ENCODE data around the gene GLDC.
"Not testable (repeated sequence)": the region's sequence is repeated elsewhere in the genome, so short reads cannot be mapped to it uniquely, and the experiment has no call there.

Gene GLDC

GRCh38 chr9:6566409-6567139 lies 79.0 kb downstream of the GLDC start:
- no peak for DNase-seq (ENCODE audit: low read depth in 2 of 2)

- no peak for DNase-seq (ENCODE audit: low read depth in 2 of 2)
Observed at GRCh38 chr9:6565312-6565711, 80.2 kb downstream of the GLDC start.

- DNase-seq (ENCODE audit: low read depth in 2 of 2): no peak
Observed at GRCh38 chr9:6564868-6565267, 80.7 kb downstream of the GLDC start.

GRCh38 chr9:6564360-6564759 lies 81.2 kb downstream of the GLDC start:
- DNase-seq (ENCODE audit: low read depth in 2 of 2): no peak

GRCh38 chr9:6562871-6563430 lies 82.6 kb downstream of the GLDC start:
- DNase-seq (ENCODE audit: low read depth in 2 of 2): no peak

GRCh38 chr9:6562201-6562600 lies 83.3 kb downstream of the GLDC start:
- DNase-seq (ENCODE audit: low read depth in 2 of 2): no peak

GRCh38 chr9:6557883-6558616 lies 87.5 kb downstream of the GLDC start:
- no peak for DNase-seq (ENCODE audit: low read depth in 2 of 2)

- DNase-seq (ENCODE audit: low read depth in 2 of 2): no peak
Observed at GRCh38 chr9:6553866-6554265, 91.7 kb downstream of the GLDC start.

GRCh38 chr9:6552498-6553121 lies 92.9 kb downstream of the GLDC start:
- DNase-seq (ENCODE audit: low read depth in 2 of 2): no peak

- no peak for DNase-seq (ENCODE audit: low read depth in 2 of 2)
Observed at GRCh38 chr9:6552033-6552432, 93.5 kb downstream of the GLDC start.

GRCh38 chr9:6551136-6551535 lies 94.4 kb downstream of the GLDC start:
- DNase-seq (ENCODE audit: low read depth in 2 of 2): no peak

GRCh38 chr9:6549106-6549800 lies 96.3 kb downstream of the GLDC start:
- DNase-seq (ENCODE audit: low read depth in 2 of 2): no peak

GRCh38 chr9:6545017-6545691 lies 100.4 kb downstream of the GLDC start:
- no peak for DNase-seq (ENCODE audit: low read depth in 2 of 2)

- DNase-seq (ENCODE audit: low read depth in 2 of 2): no peak
Observed at GRCh38 chr9:6543204-6543603, 102.3 kb downstream of the GLDC start.

GRCh38 chr9:6542617-6543016 lies 102.9 kb downstream of the GLDC start:
- DNase-seq (ENCODE audit: low read depth in 2 of 2): not testable (repeated sequence)

GRCh38 chr9:6538666-6539071 lies 106.9 kb downstream of the GLDC start:
- DNase-seq (ENCODE audit: low read depth in 2 of 2): no peak

GRCh38 chr9:6535594-6535993 lies 109.9 kb downstream of the GLDC start:
- DNase-seq (ENCODE audit: low read depth in 2 of 2): no peak

GRCh38 chr9:6525326-6526045 lies 120.0 kb downstream of the GLDC start:
- DNase-seq (ENCODE audit: low read depth in 2 of 2): no peak

GRCh38 chr9:6522263-6522662 lies 123.3 kb downstream of the GLDC start:
- no peak for DNase-seq (ENCODE audit: low read depth in 2 of 2)

- no peak for DNase-seq (ENCODE audit: low read depth in 2 of 2)
Observed at GRCh38 chr9:6512085-6512657, 133.4 kb downstream of the GLDC start.

Measured in stimulated activated CD8-positive, alpha-beta memory T cell treated with anti-CD3 and anti-CD28 coated beads, Interleukin-2, amount 100 ng/mL, for 1 hour (primary cell).